HCEC 1CT (cell line): ENCODE measurements around the gene NKX6-2.
"Not testable (repeated sequence)": the region's sequence is repeated elsewhere in the genome, so short reads cannot be mapped to it uniquely, and the experiment has no call there.

Experiments
- DNase-seq: peaks from one replicate; pipeline ENCODE4 v3.0.0-alpha.2; 2017

NKX6-2 gene

GRCh38 chr10:132752378-132752777 is 33.6 kb downstream of the NKX6-2 start:
- DNase-seq, result no peak

- no peak for DNase-seq
Measured at GRCh38 chr10:132750936-132751335, 35.0 kb downstream of the NKX6-2 start.

GRCh38 chr10:132749371-132749795 is 36.6 kb downstream of the NKX6-2 start:
- DNase-seq, result no peak

GRCh38 chr10:132748545-132749370 is 37.2 kb downstream of the NKX6-2 start:
- no peak for DNase-seq

- no peak for DNase-seq
Measured at GRCh38 chr10:132748135-132748534, 37.8 kb downstream of the NKX6-2 start.

GRCh38 chr10:132746801-132747625 is 38.9 kb downstream of the NKX6-2 start:
- no peak for DNase-seq

- no peak for DNase-seq
Measured at GRCh38 chr10:132746386-132746785, 39.6 kb downstream of the NKX6-2 start.

- no peak for DNase-seq
Measured at GRCh38 chr10:132745971-132746370, 40.0 kb downstream of the NKX6-2 start.

- no peak for DNase-seq
Measured at GRCh38 chr10:132745511-132745910, 40.4 kb downstream of the NKX6-2 start.

- no peak for DNase-seq
Measured at GRCh38 chr10:132744839-132745238, 41.1 kb downstream of the NKX6-2 start.

- no peak for DNase-seq
Measured at GRCh38 chr10:132743925-132744490, 41.9 kb downstream of the NKX6-2 start.

- not testable (repeated sequence) for DNase-seq
Measured at GRCh38 chr10:132743196-132743924, 42.6 kb downstream of the NKX6-2 start.

- DNase-seq, result no peak
Measured at GRCh38 chr10:132742837-132743194, 43.1 kb downstream of the NKX6-2 start.

- DNase-seq, result no peak
Measured at GRCh38 chr10:132742167-132742836, 43.6 kb downstream of the NKX6-2 start.

- DNase-seq, result no peak
Measured at GRCh38 chr10:132740588-132740987, 45.4 kb downstream of the NKX6-2 start.

- DNase-seq, result no peak
Measured at GRCh38 chr10:132739225-132739613, 46.7 kb downstream of the NKX6-2 start.

GRCh38 chr10:132738454-132739224 is 47.3 kb downstream of the NKX6-2 start:
- no peak for DNase-seq

GRCh38 chr10:132737390-132738048 is 48.4 kb downstream of the NKX6-2 start:
- no peak for DNase-seq

- DNase-seq, result no peak
Measured at GRCh38 chr10:132735923-132736391, 50.0 kb downstream of the NKX6-2 start.

GRCh38 chr10:132735341-132735775 is 50.6 kb downstream of the NKX6-2 start:
- no peak for DNase-seq

- no peak for DNase-seq
Measured at GRCh38 chr10:132733926-132734325, 52.0 kb downstream of the NKX6-2 start.
